Hypothalamus (tissue), 51 donors: ENCODE data around the gene MOGAT2.
"Not testable (repeated sequence)": the region's sequence is repeated elsewhere in the genome, so short reads cannot be mapped to it uniquely, and the experiment has no call there.

Experiments used
- DNase-seq, 51 donors: peaks; one replicate each; lab custom pipeline; 2025; lab: John Stamatoyannopoulos, UW

Gene MOGAT2

DNA sequence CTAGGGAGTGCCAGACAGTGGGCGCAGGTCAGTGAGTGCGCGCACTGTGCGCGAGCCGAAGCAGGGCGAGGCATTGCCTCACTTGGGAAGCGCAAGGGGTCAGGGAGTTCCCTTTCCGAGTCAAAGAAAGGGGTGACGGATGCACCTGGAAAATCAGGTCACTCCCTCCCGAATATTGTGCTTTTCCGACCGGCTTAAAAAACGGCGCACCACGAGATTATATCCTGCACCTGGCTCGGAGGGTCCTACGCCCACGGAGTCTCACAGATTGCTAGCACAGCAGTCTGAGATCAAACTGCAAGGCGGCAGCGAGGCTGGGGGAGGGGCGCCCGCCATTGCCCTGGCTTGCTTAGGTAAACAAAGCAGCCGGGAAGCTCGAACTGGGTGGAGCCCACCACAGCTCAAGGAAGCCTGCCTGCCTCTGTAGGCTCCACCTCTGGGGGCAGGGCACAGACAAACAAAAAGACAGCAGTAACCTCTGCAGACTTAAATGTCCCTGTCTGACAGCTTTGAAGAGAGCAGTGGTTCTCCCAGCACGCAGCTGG, 31.2 kb downstream of the MOGAT2 start:
- DNase-seq, result not testable (repeated sequence)

DNA sequence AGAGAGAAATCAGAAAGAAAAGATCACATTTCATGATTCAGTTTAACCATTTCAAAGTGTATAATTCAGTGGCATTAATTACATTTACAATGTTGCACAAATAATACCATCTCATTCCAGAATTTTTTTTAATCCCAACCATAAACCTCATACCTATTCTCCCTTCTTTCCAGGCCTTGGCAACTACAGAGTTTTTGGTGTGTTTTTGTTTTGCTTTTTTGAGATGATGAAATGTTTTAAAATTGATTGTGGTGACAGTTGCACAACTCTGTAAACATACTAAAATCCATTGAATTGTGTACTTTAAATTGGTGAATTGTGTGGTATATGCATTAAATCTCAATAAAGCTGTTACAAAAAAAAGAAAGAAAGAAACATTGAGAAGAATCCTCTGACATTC, 37.3 kb downstream of the MOGAT2 start:
- not testable (repeated sequence) for DNase-seq

DNA sequence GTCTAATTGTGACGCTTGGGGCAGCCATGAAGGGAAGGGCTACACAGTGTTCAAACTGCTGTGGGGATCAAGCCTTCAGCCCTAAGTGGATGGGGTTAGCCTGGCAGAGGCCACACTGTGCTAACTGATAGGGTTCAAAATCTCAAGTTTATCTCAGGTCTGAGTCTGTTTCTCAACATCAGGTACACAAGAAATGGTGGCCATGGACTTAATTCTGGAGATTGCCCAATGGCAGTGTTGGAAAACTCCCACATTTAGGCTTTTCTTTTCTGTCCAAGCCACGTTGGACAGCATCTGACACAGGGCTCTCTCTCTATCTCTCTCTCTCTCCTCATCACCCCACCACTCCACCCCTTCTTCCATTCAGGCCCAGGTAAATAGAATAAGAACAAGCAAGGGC, 40.0 kb downstream of the MOGAT2 start:
- DNase-seq, result no peak

DNA sequence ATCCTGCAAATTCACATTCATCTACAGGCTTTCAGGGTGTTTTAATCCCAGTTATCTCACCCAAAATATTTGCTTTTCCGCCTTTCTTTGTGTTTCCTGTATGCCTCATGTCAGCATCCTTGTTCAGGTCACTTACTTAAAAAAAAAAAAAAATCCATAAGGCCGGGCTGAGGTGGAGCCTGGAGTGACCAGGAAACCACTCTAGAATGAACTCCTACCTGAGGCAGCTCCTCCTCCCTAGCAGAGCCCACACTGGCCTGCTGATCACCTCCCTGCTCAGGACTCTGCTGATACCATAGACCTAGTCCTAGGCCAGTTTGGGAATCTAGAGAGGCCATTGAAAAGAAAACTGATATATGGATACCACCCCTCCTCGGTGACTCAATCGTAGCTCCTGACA, 42.2 kb downstream of the MOGAT2 start:
- DNase-seq, result no peak

DNA sequence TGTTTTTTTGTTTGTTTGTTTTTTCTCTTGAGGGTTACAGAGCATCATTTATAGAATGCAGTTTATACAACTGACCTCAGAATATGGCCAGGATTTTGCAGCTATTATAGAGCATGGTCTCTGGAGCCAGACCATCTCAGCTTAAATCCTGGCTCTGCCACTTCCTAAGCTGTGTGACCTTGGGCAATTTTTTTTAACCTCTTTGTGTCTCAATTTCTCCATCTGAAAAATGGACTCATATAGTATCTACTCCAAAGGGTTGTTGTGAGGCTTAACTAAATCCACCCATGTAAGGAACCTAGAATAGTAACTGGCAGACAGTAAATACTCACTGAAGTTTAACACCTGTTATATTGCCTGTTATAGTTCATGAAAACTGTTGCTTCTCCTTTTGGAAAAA, 42.6 kb downstream of the MOGAT2 start:
- no peak for DNase-seq

DNA sequence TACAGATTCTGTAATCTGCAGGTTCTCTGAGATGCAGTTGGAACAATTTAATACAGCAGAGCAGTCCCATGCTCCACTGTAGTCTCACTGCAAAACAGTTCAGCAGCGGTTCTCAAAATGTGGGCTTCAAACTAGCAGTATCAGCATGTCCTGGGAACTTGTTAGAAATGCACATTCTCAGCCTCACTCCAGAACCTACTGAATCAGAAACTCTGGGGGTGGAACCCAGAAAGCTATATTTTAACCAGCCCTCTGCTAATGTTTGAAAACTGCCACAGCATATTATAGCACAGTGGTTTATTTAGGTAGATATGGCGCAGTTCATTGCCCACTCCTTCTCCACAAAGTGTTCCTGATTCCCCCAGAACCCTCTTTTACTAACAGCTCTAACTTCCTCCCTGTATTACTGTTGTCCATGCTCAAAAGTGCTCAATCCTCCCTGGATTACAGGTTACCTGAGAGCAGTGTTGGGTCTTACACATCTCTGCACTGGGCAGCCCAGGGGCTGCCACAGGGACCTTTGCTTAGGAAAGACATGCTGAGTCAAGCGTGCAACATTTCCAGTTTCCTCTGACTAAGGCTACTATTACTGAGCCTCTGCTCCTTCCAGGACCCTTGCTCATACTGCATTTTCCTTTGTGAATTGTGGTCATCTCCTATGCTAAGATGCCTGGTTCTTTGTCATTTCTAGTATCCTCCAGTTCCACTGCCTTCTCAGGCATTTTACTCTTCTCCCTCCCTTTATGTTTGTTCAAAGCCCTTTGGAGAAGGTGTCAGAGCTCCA, 43.3 kb downstream of the MOGAT2 start:
- no peak for DNase-seq

DNA sequence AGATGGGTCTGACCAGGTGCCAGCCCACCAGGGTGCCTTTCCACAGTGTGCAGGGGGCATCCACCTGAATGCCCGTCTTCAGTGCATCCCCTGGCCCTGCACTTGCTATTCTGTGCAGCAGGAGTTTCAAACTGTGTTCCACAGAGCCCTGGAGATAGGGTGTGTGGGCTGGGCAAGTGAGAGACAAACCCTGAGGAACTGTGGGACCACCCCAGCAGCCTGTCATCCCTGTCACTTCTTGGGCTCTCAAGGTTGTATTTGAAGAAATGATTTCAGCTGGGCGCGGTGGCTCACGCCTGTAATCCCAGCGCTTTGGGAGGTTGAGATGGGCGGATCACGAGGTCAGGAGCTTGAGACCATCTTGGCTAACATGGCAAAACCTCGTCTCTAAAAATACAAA, 44.5 kb downstream of the MOGAT2 start:
- no peak for DNase-seq

DNA sequence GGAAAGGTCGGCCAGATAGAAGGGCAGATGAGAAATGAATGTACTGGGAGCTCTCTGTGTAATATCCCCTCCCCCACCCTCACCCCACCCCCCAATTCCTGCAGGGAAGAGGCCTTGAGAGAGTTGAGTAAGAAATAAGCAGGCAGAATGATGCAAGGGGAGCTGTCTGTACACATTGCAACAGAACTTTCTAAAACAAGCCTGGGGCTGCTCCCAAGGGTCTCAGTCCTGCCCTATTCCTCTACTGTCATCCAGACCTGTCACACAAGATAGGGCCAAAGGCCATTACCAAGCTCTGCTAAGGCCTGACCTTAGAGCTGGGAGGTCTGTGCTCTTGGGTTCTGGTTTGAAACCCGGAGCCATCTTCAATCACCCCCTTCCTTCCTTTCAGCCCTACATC, 45.2 kb downstream of the MOGAT2 start:
- no peak for DNase-seq

DNA sequence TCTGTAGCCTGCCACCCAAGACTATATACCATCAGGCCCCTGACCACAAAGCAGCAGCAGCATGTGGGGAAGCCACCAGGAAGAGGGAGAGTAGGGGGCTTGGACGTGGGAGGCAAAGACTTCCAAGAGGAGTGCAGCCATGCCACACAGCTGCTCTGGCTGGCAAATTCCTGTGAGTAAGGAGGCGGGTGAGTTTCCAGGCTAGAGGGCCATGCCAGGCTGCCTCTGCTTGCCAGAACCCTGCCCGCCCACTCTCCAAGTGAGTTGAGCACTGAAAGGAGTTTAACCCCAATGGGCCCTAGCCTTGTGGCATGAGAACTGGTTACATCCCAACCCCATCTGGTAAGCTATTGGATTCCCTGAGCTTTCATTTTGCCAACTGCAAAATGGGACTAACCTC, 46.2 kb downstream of the MOGAT2 start:
- DNase-seq, result no peak

DNA sequence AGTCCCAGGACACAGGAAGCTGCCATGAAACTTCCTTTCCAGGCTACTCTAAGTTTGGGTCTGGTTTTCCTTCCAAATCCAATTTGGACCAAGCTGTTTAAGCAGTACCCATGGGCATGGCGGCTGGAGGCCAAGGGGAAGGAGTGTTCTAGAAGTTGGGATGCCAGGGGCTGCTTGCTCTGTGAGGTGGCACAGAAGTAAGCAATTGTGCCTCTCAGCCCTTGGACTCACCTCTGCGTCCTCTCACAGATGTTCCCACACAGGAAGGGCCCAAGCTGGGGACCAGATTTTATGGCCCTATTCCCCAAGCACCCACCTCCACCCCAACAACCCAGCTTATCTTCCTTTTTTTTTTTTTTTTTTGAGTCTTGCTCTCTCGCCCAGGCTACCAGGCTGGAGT, 47.5 kb downstream of the MOGAT2 start:
- DNase-seq, result no peak

DNA sequence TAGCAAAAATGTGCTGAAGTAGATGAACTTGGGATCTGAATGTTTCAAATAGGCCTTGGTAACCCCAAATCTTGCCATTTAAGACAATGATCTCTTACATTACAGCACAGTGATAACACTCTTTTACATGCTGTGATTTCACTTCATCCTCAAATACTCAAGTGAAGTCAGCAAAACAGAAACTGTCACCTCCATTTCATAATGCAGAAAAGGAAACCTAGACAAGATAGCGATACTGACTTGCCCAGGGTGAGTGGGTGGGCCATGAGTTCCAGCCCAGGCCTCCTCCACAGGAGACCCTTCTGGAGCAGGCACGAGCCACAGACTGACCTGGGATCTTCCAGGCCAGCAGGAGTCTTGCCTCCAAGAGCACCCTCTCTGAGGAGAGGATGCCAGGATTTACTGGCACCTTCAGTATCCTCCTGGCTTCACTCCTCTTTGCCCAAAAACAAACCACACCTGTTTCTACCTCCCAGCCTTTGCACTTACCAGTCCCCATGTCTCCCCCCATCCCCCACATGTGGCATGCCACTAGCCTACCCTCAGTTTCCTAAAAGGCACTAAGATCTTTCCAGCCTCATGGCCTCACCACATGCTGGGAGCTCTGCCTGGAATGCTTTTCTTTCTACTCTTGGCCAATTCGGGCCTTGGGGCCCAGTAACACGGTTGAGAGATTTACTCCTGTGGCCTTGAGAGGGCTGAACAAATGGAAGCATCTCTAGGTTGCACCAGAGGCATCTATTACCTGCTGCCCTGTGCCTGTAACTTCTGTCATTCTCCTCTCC, 49.0 kb downstream of the MOGAT2 start:
- no peak for DNase-seq

DNA sequence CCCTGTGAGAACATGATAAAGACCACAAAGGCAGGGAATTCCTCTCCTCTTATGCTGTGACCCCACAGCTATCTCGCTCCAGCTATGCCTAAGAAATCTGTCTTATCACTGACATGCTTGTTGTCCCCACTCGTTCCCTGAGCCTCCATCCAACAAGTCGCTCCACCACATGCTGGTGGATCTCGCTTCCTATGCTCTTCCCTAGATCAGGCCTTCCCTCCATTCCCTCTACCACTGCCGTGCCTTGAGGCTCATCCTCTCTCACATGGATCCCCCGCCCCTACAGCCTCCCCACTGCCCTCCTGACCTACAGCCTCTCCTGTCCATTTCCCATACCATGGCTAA, 49.6 kb downstream of the MOGAT2 start:
- no peak for DNase-seq

DNA sequence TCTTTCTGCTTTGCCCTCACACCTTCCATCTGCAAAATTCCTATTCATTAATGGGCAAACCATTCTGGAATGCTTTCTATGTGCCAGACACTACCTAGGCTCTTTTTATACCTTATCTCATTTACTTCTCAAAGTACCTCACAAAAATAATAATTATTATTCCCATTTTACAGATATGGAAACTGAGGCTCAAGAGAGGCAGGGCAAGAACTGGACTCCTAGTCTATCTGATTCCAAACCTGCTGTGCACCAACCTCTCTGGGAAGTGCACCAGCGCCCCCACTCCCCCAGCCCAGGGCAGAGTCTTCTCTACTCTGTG, 50.1 kb downstream of the MOGAT2 start:
- DNase-seq, result no peak

DNA sequence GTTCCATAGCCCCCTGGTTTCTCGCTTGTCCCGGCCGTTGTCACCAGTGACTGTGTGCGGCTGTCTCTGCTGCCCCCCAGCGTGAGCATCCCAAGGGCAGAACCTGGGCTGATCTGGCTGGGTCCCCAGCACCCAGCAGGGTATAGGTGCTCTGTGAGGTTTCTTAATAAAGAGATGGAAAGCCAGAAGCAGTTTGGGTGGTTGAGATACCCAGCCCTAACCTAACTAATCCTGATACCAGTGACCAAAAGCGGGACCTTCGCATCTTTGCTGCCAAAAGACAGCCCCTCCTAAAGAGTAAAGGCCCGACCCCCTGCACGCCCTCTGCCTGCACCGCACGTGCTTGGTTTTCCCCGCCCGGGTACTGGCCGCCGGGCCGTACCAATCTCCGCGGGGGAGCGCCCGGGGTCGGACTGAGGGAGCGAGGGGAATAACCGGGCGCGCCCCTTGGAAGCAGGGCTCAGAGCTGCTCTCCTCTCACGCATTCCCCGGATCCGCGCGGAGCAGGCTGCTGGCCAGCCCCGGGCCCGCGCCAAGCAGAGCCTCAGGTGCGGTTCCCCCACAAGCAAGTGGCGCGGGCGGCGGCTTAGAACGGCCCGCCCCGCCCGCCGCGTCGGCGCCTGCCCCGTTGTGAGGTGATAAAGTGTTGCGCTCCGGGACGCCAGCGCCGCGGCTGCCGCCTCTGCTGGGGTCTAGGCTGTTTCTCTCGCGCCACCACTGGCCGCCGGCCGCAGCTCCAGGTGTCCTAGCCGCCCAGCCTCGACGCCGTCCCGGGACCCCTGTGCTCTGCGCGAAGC, 50.7 kb downstream of the MOGAT2 start, which contains the start of gene DGAT2:
TSS of gene DGAT2 (plus strand) at position 667 of the 797 bp plus-strand sequence. CDS start 214 bp downstream, outside the sequence.
- DNase-seq, result peak in 37 of 51 donors; percentile 10 to 73 (median 35)

DNA sequence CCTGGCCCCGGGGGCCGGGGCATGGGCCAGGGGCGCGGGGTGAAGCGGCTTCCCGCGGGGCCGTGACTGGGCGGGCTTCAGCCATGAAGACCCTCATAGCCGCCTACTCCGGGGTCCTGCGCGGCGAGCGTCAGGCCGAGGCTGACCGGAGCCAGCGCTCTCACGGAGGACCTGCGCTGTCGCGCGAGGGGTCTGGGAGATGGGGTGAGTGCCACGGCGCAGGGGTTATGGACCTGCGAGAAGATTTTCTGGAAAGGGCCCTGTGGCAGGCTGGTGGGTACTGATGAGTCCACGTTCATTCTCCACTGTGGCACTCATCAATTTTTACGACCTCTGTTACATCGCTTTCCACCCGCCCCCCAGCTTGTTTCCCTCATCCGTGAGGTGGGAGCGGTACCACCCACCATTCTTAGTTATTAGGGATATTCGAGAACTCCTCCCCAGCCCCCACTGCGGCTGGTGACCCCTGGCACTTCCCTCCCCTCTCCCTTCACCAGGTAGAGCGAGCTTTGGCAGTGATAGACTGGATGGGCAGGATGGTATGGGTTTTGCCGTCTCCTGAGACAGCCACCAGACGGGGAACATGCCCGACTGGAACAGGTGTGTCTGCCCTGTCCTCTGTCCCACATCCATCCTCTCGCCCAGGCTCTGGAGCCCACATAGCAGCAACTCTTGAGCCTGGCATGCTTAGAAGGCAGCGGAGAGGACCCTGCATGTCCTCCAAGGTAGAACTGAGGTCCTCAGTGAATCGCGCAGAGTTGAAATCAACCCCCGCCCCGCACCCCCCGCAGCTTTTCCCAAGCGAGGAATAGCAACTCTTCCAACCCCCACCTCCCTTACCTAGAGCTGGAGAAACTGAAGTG, 51.5 kb downstream of the MOGAT2 start:
- peak in 1 of 51 donors; percentile 15 for DNase-seq

DNA sequence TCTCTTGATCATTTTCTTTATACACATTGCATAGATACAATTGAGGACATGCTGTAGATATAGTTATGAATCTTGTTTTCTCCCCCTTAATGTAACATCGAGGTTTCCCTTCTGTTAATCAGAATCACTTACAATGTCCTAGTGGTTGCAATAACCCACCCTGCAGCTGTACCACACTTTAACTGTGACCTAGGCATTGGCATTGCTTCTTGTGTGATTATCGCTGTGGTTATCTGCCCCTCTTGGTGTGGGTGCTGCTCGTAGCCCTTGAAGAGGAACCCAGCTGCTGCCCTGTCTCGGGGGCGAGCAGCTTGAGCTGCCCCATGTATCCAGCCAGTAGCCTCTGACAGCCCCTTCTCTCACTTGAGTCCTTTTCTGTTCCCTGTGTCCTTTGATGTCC, 52.5 kb downstream of the MOGAT2 start:
- no peak for DNase-seq

DNA sequence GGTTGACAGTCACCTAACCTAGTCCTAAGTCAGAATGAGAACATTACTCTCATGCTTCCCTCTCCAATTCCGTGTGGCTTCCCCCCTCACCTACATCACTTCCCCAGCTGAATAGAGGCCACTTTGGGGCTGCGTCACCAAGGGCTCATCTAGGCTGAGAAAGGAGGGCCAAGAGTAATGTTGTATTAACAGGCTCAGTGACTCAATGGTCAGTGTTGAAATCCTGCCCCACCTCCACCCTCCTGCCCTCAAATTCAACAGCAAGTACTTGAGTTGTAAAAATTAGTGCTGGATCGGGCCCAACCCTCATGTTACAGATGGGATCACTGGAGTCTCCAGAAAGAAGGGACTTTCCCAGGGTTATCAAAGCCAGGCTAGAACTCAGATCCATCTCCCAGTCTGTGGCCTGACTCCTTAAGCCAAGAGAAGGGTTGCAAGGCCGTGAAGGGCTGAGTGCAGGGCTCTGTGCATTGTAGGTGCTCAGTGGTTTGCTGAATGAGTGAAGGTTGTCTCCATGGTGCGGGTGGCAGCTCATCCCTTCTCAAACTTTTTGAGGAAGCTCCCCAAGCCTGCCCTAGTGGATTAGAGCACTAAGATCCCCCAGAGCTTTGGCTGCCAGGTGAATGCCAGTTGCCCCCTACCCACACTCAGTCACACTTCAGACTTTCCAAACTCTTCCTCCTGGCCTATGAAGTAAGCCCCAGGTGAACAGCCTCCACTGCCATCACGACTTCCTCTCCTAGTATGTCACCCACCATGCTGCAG, 54.2 kb downstream of the MOGAT2 start:
- DNase-seq, result no peak

DNA sequence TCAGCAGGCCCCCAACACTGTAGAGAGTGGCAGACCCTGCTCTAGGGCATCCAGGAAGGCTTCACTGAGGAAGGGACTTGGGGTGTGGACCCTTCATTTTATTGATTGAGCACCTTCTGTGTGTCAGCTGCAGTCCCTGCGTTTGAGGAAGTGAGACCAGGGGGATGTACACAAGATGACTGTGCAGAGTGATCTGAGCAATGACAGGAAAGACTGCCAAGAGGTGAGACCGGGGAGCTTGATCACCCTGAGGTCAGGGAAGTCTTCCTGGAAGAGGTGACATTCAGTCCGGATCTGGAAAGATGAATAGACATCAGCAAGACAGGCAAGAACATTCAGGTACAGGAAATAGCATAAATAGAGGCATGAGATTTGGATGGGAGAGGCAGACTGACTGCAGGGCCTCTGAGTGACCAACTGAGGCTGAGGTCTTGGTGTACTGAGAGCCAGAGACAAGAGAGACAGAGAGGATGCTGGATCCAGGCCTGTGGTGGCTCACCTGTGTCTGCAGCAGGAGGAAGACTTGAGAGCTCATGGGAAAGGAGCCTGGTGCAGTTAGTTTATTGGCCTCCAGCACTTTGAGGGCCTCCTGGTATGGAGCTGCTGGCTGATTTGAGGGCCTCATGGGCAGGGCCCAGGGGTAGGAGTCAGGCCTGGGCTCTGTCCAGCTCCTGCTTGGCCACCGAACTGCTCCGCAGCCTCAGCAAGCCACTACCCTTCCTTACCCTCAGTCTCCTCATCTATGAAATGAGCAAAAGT, 56.1 kb downstream of the MOGAT2 start:
- no peak for DNase-seq

DNA sequence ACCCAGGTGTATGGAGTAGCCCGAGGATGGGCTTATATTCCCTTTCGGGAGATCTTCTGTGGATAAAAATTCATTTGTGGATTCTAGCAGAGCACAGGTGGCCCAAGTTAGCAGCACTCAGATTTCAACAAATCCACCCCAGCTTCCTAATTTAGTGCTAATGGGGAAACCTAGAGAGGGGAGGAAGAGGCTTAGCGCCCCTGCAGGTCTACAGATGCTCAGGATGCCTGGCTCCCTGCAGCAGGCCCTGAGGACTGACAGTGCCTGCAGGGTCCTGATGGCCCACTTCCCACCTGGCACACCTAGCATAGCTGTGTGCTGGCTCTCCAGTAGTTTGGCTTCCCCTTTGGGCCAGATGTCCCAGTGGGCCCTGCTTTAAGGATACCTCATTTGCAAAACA, 57.4 kb downstream of the MOGAT2 start:
- DNase-seq, result no peak
